ENCODE measurements around the gene BAD.

- TF ChIP-seq SP1 (CRISPR knock-in tag; conservative IDR thresholded peaks at IDR 0.05) (no peak), ZNF232 (CRISPR knock-in tag; IDR thresholded peaks at IDR 0.05) (no peak)
These were observed 35.4 kb downstream of the BAD start for GRCh38 chr11:64249038-64249437.
